Measurements from ENCODE around the gene NME3. TPM values are rescaled to one million over a fixed set of nuclear protein-coding genes. Genes with fewer than 3 reads are reported as not detected.

NME3 gene
- total and polyA plus RNA-seq, 2 donors (not counting 3 experiments of a cell fraction or from before 2014, with no cell fraction given): 38.2 to 74.4 TPM

DNA sequence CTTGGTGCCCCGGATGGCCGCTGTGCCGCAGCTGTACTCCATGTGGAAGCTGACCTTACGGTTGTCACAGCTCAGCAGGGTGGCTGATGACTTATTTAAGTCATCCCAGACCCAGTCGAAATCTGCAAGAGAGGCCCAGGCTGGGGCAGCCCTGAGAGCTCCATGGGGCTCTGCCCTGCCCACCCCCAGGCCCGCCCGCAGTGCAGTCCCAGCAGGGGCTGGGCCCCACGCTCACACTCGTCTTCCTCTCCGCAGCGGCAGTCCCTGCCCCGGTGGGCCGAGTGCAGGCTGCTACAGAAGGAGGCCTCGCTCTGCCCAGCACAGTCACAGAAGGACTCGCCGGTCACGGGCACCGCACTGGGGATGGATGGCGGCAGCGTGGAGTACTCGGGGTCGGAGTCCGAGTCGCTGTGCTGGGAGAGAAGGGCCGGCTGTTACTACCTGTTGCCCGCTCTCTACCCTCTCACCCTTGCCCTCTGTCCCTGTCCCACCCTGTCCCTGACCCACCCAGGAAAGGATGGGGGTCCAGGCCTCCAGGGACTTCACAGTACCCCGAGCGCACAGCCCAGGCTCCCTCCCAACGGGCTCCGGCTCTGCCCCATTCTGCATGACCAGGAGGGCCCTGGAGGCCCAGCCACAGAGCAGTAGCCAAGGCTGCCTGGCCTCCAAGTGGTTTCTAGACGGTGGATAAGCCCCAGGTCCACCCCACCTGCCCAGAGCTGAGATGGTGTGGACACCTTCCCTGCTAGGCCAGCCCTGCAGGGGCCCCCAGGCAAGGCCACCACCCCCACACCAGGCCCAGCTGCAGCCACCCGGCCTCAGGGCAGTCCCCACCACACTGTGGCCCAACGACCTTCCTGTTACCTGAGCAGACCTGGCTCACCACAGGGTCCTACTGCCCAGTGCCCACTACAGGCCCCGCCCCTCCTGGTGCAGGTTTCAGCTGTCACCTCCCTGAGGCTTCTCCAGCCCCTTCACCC is 7.1 kb upstream of the NME3 start:
- intact Hi-C loops (cut with micrococcal nuclease): no loop called here
- Histone ChIP-seq H3K79me2 (ENCODE audit: control insufficient read depth, insufficient read depth, low read length) (peaks cover 16% of the 10 kb centered on the region), H4K20me1 (replicated peaks; ENCODE audit: control insufficient read depth, extremely low read depth, insufficient read depth, low read length) (no peaks in the 10 kb centered on the region), H3K4me3 (replicated peaks in 1 of 3; ENCODE audit: insufficient read depth in 1 of 3, low read depth in 1 of 3, low read length in 3 of 3) (no peak overlapping the region), H2AFZ (ENCODE audit: low read depth, low read length) (no peak overlapping the region), H3K4me2 (ENCODE audit: insufficient read depth, low read length) (no peak overlapping the region), H3K9me3 (replicated peaks; ENCODE audit: control insufficient read depth, insufficient read depth, low read length) (no peaks in the 10 kb centered on the region), H3K36me3 (ENCODE audit: control insufficient read depth in 2 of 2, extremely low read depth in 1 of 2, insufficient read depth in 2 of 2, low read length in 2 of 2) (peaks cover 0 to 45% of the 10 kb centered on the region in 2 experiments), H3K27me3 (ENCODE audit: control insufficient read depth in 2 of 2, insufficient read depth in 2 of 2, low read length in 2 of 2) (no peaks in the 10 kb centered on the region), H3K9me1 (replicated peaks; ENCODE audit: control insufficient read depth, extremely low read depth, insufficient read depth, low read length) (no peaks in the 10 kb centered on the region), H3K9ac (replicated peaks; ENCODE audit: extremely low read depth, insufficient read depth, low read length) (no peak overlapping the region), H3K4me1 (ENCODE audit: control insufficient read depth, extremely low read depth, insufficient read depth, low read length) (peaks cover 18% of the 10 kb centered on the region), H3K27ac (ENCODE audit: insufficient read depth, low read depth, low read length) (no peak overlapping the region)
- CTCF ChIA-PET: no interaction called here
- POLR2A ChIA-PET: no interaction called here
- dilution Hi-C loops (cut with MboI; ENCODE audit: extremely low pct_ligation_motif_present, low sequenced_read_pairs): no loop called here
- TF ChIP-seq MYC (IDR thresholded peaks at IDR 0.05; ENCODE audit: low read depth, low read length): no peak
- TF ChIP-seq POLR2AphosphoS5 (IDR thresholded peaks at IDR 0.05; ENCODE audit: insufficient read depth, low read depth, low read length): peak; percentile 15
- TF ChIP-seq POLR2A (IDR thresholded peaks at IDR 0.05; ENCODE audit: low read depth, low read length): peak; percentile 32
- FAIRE-seq: no peak
- no TSS peak for BruUV-seq (replicated peaks)
- DNase-seq (ENCODE audit: low read depth, low spot score): no peak

- Histone ChIP-seq H3K27me3 (ENCODE audit: control insufficient read depth in 2 of 2, insufficient read depth in 2 of 2, low read length in 2 of 2) (no peaks in the 10 kb centered on the region), H3K9ac (replicated peaks; ENCODE audit: extremely low read depth, insufficient read depth, low read length) (no peak overlapping the region), H3K4me3 (replicated peaks in 1 of 3; ENCODE audit: insufficient read depth in 1 of 3, low read depth in 1 of 3, low read length in 3 of 3) (no peak overlapping the region), H2AFZ (ENCODE audit: low read depth, low read length) (no peak overlapping the region), H3K9me1 (replicated peaks; ENCODE audit: control insufficient read depth, extremely low read depth, insufficient read depth, low read length) (no peaks in the 10 kb centered on the region), H3K4me1 (ENCODE audit: control insufficient read depth, extremely low read depth, insufficient read depth, low read length) (peaks cover 16% of the 10 kb centered on the region), H3K4me2 (ENCODE audit: insufficient read depth, low read length) (no peak overlapping the region), H3K79me2 (ENCODE audit: control insufficient read depth, insufficient read depth, low read length) (peaks cover 11% of the 10 kb centered on the region), H4K20me1 (replicated peaks; ENCODE audit: control insufficient read depth, extremely low read depth, insufficient read depth, low read length) (no peaks in the 10 kb centered on the region), H3K27ac (ENCODE audit: insufficient read depth, low read depth, low read length) (no peak overlapping the region), H3K9me3 (replicated peaks; ENCODE audit: control insufficient read depth, insufficient read depth, low read length) (no peaks in the 10 kb centered on the region), H3K36me3 (ENCODE audit: control insufficient read depth in 2 of 2, extremely low read depth in 1 of 2, insufficient read depth in 2 of 2, low read length in 2 of 2) (peaks cover 0 to 45% of the 10 kb centered on the region in 2 experiments)
- intact Hi-C loops (cut with micrococcal nuclease): no loop called here
- no peak for FAIRE-seq
- CTCF ChIA-PET: no interaction called here
- dilution Hi-C loops (cut with MboI; ENCODE audit: extremely low pct_ligation_motif_present, low sequenced_read_pairs): no loop called here
- DNase-seq (ENCODE audit: low read depth, low spot score): no peak
- TF ChIP-seq FOS (IDR thresholded peaks at IDR 0.05; ENCODE audit: borderline replicate concordance, insufficient read depth, low read length): no peak
- peak; percentile 17 for TF ChIP-seq POLR2A (IDR thresholded peaks at IDR 0.05; ENCODE audit: low read depth, low read length)
- no peak for TF ChIP-seq GATA2 (IDR thresholded peaks at IDR 0.05; ENCODE audit: insufficient read depth, insufficient read length, low read depth, low read length)
- no peak for TF ChIP-seq CTCF (IDR thresholded peaks at IDR 0.05; ENCODE audit: extremely low read depth in 1 of 2, insufficient read depth in 1 of 2, low read depth in 1 of 2, low read length in 2 of 2)
- peak; percentile 30 for TF ChIP-seq POLR2AphosphoS5 (IDR thresholded peaks at IDR 0.05; ENCODE audit: insufficient read depth, low read depth, low read length)
- POLR2A ChIA-PET: no interaction called here
- no TSS peak for BruUV-seq (replicated peaks)
Measured at GRCh38 chr16:1777375-1778199, 6.2 kb upstream of the NME3 start.

All from endothelial cell of umbilical vein (primary cell).